Esophagus (tissue), 2 donors: ENCODE measurements around the gene PTK7. TPM values are rescaled to one million over a fixed set of nuclear protein-coding genes. Genes with fewer than 3 reads are reported as not detected.
A peak's percentile ranks its signal among the peaks of the same experiment; 100 is the strongest.
"Not testable (repeated sequence)": the region's sequence is repeated elsewhere in the genome, so short reads cannot be mapped to it uniquely, and the experiment has no call there.

Experiments used
- H3K27ac ChIP-seq, 2 donors: one replicate each; pipeline ENCODE4 v1.5.1; 2013; ENCODE audit warnings: low read depth in 2 of 2, mild to moderate bottlenecking in 2 of 2, inconsistent platforms in 1 of 2, low read length in 1 of 2, moderate library complexity in 1 of 2
- H3K27me3 ChIP-seq, 2 donors: one replicate each; pipeline ENCODE4 v1.6.1; 2013; ENCODE audit warnings: low read length in 2 of 2, control low read depth in 1 of 2, mild to moderate bottlenecking in 1 of 2; ENCODE audit not compliant: insufficient read depth in 2 of 2, control insufficient read depth in 1 of 2
- H3K36me3 ChIP-seq, 2 donors: one replicate each; pipeline ENCODE4 v1.6.1; 2013; ENCODE audit warnings: low read length in 1 of 2; ENCODE audit not compliant: control insufficient read depth in 2 of 2, insufficient read depth in 2 of 2
- H3K4me1 ChIP-seq, 2 donors: one replicate each; pipeline ENCODE4 v1.6.1; 2013; ENCODE audit warnings: low read length in 1 of 2; ENCODE audit not compliant: control insufficient read depth in 2 of 2, insufficient read depth in 2 of 2
- H3K4me3 ChIP-seq, 2 donors: one replicate each; pipeline ENCODE4 v1.5.1; 2013; ENCODE audit warnings: low read length in 2 of 2, mild to moderate bottlenecking in 2 of 2, low read depth in 1 of 2, moderate library complexity in 1 of 2
- H3K9me3 ChIP-seq, 2 donors: one replicate each; pipeline ENCODE4 v1.6.1; 2013; ENCODE audit warnings: mild to moderate bottlenecking in 2 of 2, low read depth in 1 of 2, low read length in 1 of 2, moderate library complexity in 1 of 2; ENCODE audit not compliant: control insufficient read depth in 2 of 2, insufficient read depth in 1 of 2
- WGBS, 2 donors: extraction: QIAGEN DNeasy Blood & Tissue Kit; methylation state at CpG; one replicate each; pipeline ENCODE4 v1.1.7; 2013; 5-methylcytosine and 5-hydroxymethylcytosine counted together
- polyA plus RNA-seq, 2 donors: library from polyadenylated mRNA; stranded (reverse); fragments of 200-250 nt; gene quantifications; one replicate each; pipeline ENCODE4 v1.2.3, GENCODE V29; 2013
- donor health status: healthy with polysubstance abuse.
- donor health status: Bipolar disorder and iron deficiency.

Gene PTK7
- polyA plus RNA-seq, 2 donors: 25.8 to 39.7 TPM

- H3K27me3 ChIP-seq: no peaks in the 10 kb centered on the region
- no peaks in the 10 kb centered on the region for H3K9me3 ChIP-seq
- H3K4me3 ChIP-seq: no peak overlapping the region
- WGBS, 2 donors: 92 to 95% methylated on average over 12 of the region's 12 CpGs
- peaks cover 0 to 3% of the 10 kb centered on the region in 2 donors for H3K4me1 ChIP-seq
- H3K36me3 ChIP-seq: no peaks in the 10 kb centered on the region
- H3K27ac ChIP-seq: no peak overlapping the region
Measured at GRCh38 chr6:43107344-43108062, 31.4 kb downstream of the PTK7 start.

GRCh38 chr6:43113431-43114260, 37.5 kb downstream of the PTK7 start:
- peaks cover 3% of the 10 kb centered on the region in 2 donors for H3K4me1 ChIP-seq
- no peaks in the 10 kb centered on the region for H3K36me3 ChIP-seq
- WGBS, 2 donors: 42 to 52% methylated on average over 12 of the region's 12 CpGs
- peak overlapping the region; percentile 58 to 87 for H3K27ac ChIP-seq
- no peak overlapping the region for H3K4me3 ChIP-seq
- H3K9me3 ChIP-seq: no peaks in the 10 kb centered on the region
- H3K27me3 ChIP-seq: no peaks in the 10 kb centered on the region

- H3K27me3 ChIP-seq: no peaks in the 10 kb centered on the region
- H3K36me3 ChIP-seq: no peaks in the 10 kb centered on the region
- peaks cover 3% of the 10 kb centered on the region in 2 donors for H3K4me1 ChIP-seq
- H3K27ac ChIP-seq: no peak overlapping the region
- 55 to 68% methylated on average over 6 of the region's 6 CpGs for WGBS, 2 donors
- H3K4me3 ChIP-seq: no peak overlapping the region
- H3K9me3 ChIP-seq: no peaks in the 10 kb centered on the region
Measured at GRCh38 chr6:43115365-43115764, 39.3 kb downstream of the PTK7 start.

DNA sequence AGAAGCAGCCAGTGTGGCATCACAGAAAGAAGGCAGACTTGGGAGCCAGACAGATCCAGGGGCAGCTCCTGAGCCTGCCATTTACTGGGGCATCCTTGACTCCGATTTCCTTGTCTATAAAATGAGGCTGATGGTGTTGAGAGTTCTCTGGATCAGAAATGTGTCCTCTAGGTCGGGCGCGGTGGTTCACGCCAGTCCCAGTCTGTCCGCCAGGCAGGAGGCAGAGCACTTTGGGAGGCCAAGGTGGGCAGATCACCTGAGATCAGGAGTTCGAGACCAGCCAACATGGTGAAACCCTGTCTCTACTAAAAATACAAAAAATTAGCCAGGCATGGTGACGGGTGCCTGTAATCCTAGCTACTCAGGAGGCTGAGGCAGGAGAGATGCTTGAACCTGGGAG, 41.4 kb downstream of the PTK7 start:
- not testable (repeated sequence) for H3K36me3 ChIP-seq, H3K27me3 ChIP-seq, H3K4me3 ChIP-seq, H3K4me1 ChIP-seq, H3K27ac ChIP-seq, H3K9me3 ChIP-seq
- WGBS, 2 donors: 88 to 95% methylated on average over 8 of the region's 8 CpGs

DNA sequence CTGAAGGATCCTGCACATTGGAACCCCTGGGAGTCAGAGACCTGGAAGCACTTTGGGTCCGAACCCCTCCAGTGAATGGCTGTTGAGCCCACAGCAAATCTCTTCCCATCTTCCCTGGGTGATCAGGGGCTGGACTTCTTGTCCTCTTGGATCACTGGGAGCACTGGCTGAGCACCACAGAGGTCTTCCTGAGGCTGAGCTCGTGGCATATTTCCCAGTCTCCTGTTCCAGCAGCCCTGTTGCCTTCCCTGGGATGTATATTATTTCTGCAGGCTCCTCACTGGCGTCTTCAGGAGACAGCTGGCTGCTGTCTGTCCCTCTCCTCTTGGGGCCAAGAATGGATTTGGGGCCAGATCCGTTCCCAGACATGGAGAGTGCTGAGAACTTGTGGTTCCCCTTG, 43.4 kb downstream of the PTK7 start:
- Histone ChIP-seq H3K4me1 (peaks cover under 1 to 3% of the 10 kb centered on the region in 2 donors), H3K9me3 (no peaks in the 10 kb centered on the region), H3K27me3 (no peaks in the 10 kb centered on the region), H3K36me3 (no peaks in the 10 kb centered on the region), H3K4me3 (no peak overlapping the region), H3K27ac (no peak overlapping the region)
- WGBS, 2 donors: 73 to 77% methylated on average over 4 of the region's 4 CpGs

- H3K9me3 ChIP-seq: no peaks in the 10 kb centered on the region
- H3K4me1 ChIP-seq: peaks cover 0 to 2% of the 10 kb centered on the region in 2 donors
- H3K27me3 ChIP-seq: no peaks in the 10 kb centered on the region
- H3K4me3 ChIP-seq: no peak overlapping the region
- 88 to 91% methylated on average over 9 of the region's 9 CpGs for whole genome bisulfite sequencing, 2 donors
- no peaks in the 10 kb centered on the region for H3K36me3 ChIP-seq
- H3K27ac ChIP-seq: peak overlapping the region in 1 of 2 donors; percentile 33
Measured at GRCh38 chr6:43120101-43120763, 44.1 kb downstream of the PTK7 start.

- H3K27me3 ChIP-seq: no peaks in the 10 kb centered on the region
- H3K4me1 ChIP-seq: no peaks in the 10 kb centered on the region
- no peaks in the 10 kb centered on the region for H3K9me3 ChIP-seq
- no peak overlapping the region for H3K4me3 ChIP-seq
- WGBS, 2 donors: 31 to 51% methylated on average over 9 of the region's 9 CpGs
- H3K27ac ChIP-seq: peak overlapping the region; percentile 29 to 78
- no peaks in the 10 kb centered on the region for H3K36me3 ChIP-seq
Measured at GRCh38 chr6:43120944-43121913, 45.1 kb downstream of the PTK7 start.

- 73 to 81% methylated on average over 2 of the region's 2 CpGs for WGBS, 2 donors
- Histone ChIP-seq H3K27me3 (no peaks in the 10 kb centered on the region), H3K4me1 (no peaks in the 10 kb centered on the region), H3K9me3 (no peaks in the 10 kb centered on the region), H3K4me3 (no peak overlapping the region), H3K36me3 (no peaks in the 10 kb centered on the region), H3K27ac (peak overlapping the region in 1 of 2 donors; percentile 15)
Measured at GRCh38 chr6:43122146-43122545, 46.0 kb downstream of the PTK7 start.
